Keratinocyte (primary cell): Measurements from ENCODE around the gene PRKAR2B. TPM values are rescaled to one million over a fixed set of nuclear protein-coding genes. Genes with fewer than 3 reads are reported as not detected.

Experiments used
- DNase-seq: peaks from one replicate; pipeline ENCODE4 v3.0.0-alpha.2; 2011; ENCODE audit warnings: low read depth, missing footprints, low spot score
- FAIRE-seq: peaks from 2 replicates; lab custom pipeline; 2011; peaks lifted over from hg19 to GRCh38; lab: Jason Lieb, UNC
- H2AFZ ChIP-seq: 2 replicates; pipeline ENCODE4 v1.6.0; 2012; ENCODE audit warnings: low read length, control low read depth, inconsistent platforms; ENCODE audit not compliant: control insufficient read depth
- H3K27ac ChIP-seq: 2 replicates; pipeline ENCODE4 v1.5.1; 2011; ENCODE audit warnings: low read length; ENCODE audit not compliant: control insufficient read depth, insufficient read depth
- H3K27me3 ChIP-seq: 3 replicates; pipeline ENCODE4 v1.6.0; 2011; ENCODE audit warnings: low read length; ENCODE audit not compliant: control insufficient read depth, insufficient read depth; ENCODE audit errors: extremely low read depth
- H3K36me3 ChIP-seq, 2 experiments: 2 replicates in 1 of 2; 3 replicates in 1 of 2; pipeline ENCODE4 v1.5.1; 2011; ENCODE audit warnings: low read length in 2 of 2, mild to moderate bottlenecking in 1 of 2; ENCODE audit not compliant: control insufficient read depth in 2 of 2, insufficient read depth in 2 of 2; ENCODE audit errors: extremely low read depth in 1 of 2
- H3K4me1 ChIP-seq: 3 replicates; pipeline ENCODE4 v1.5.1; 2011; ENCODE audit warnings: low read length; ENCODE audit not compliant: control insufficient read depth, insufficient read depth; ENCODE audit errors: extremely low read depth
- H3K4me2 ChIP-seq: 3 replicates; pipeline ENCODE4 v1.6.0; 2011; ENCODE audit warnings: low read depth, low read length; ENCODE audit not compliant: control insufficient read depth, insufficient read depth; ENCODE audit errors: extremely low read depth
- H3K4me3 ChIP-seq, 3 experiments: fragments of 200-600 bp in 1 of 3; sonication (generic) in 1 of 3; 2 replicates in 2 of 3; 3 replicates in 1 of 3; pipeline ENCODE4 v1.5.1; 2011 to 2016; ENCODE audit warnings: low read length in 3 of 3, mild to moderate bottlenecking in 3 of 3, control low read depth in 2 of 3, inconsistent platforms in 1 of 3, low read depth in 1 of 3, mixed read lengths in 1 of 3, mixed run types in 1 of 3, moderate library complexity in 1 of 3; ENCODE audit not compliant: control insufficient read depth in 2 of 3, insufficient read depth in 2 of 3; ENCODE audit errors: extremely low read depth in 1 of 3
- H3K79me2 ChIP-seq: 2 replicates; pipeline ENCODE4 v1.6.0; 2012; ENCODE audit warnings: low read length; ENCODE audit not compliant: control insufficient read depth, insufficient read depth
- H3K9ac ChIP-seq: 3 replicates; pipeline ENCODE4 v1.6.0; 2011; ENCODE audit warnings: low read length; ENCODE audit not compliant: control insufficient read depth, insufficient read depth; ENCODE audit errors: extremely low read depth
- H3K9me1 ChIP-seq: 3 replicates; pipeline ENCODE4 v1.6.0; 2011; ENCODE audit warnings: low read length; ENCODE audit not compliant: control insufficient read depth, insufficient read depth; ENCODE audit errors: extremely low read depth
- H3K9me3 ChIP-seq: 2 replicates; pipeline ENCODE4 v1.5.1; 2012; ENCODE audit warnings: low read depth, low read length; ENCODE audit not compliant: control insufficient read depth
- H4K20me1 ChIP-seq: 3 replicates; pipeline ENCODE4 v1.6.0; 2011; ENCODE audit warnings: low read length; ENCODE audit not compliant: control insufficient read depth, insufficient read depth; ENCODE audit errors: extremely low read depth
- EZH2 ChIP-seq: IDR thresholded peaks from one replicate; pipeline ENCODE4 v1.6.1; 2012; ENCODE audit warnings: inconsistent platforms, mild to moderate bottlenecking, low read length, moderate library complexity
- dilution Hi-C: fragments of 300-500 bp; cut with MboI; formaldehyde crosslinking; loops from one replicate; pipeline ENCODE4 v1.7.0; 2020; ENCODE audit warnings: low sequenced_read_pairs; ENCODE audit not compliant: extremely low pct_ligation_motif_present
- polyA plus RNA-seq, 5 experiments: library from polyadenylated mRNA; depleted of rRNA in 3 of 5; stranded (reverse) in 3 of 5; stranded (forward) in 1 of 5; unstranded in 1 of 5; fragments of >200 nt; gene quantifications; 1 replicate in 1 of 5; 2 replicates in 3 of 5; 3 replicates in 1 of 5; pipeline versions ENCODE4 v1.2.1 to v1.2.3, GENCODE V29; 2011 to 2012; ENCODE audit warnings: missing spikeins in 2 of 5, low read depth in 1 of 5, low replicate concordance in 1 of 5
- TF ChIP-seq, protein P1 (sequence below), 3 experiments: IDR thresholded peaks in 1 of 3; conservative IDR thresholded peaks in 1 of 3; optimal IDR thresholded peaks in 1 of 3; 2 replicates in 2 of 3; 3 replicates in 1 of 3; pipeline versions ENCODE3 to v1.5.1; 2011; ENCODE audit warnings: low read length in 3 of 3, mild to moderate bottlenecking in 3 of 3, moderate library complexity in 2 of 3, control low read depth in 1 of 3, inconsistent platforms in 1 of 3; ENCODE audit not compliant: insufficient read depth in 2 of 3; ENCODE audit errors: extremely low read depth in 1 of 3

PRKAR2B gene
- polyA plus RNA-seq, 1 donor (not counting 4 experiments of a cell fraction or from before 2014, with no cell fraction given) = 0.01 TPM

DNA sequence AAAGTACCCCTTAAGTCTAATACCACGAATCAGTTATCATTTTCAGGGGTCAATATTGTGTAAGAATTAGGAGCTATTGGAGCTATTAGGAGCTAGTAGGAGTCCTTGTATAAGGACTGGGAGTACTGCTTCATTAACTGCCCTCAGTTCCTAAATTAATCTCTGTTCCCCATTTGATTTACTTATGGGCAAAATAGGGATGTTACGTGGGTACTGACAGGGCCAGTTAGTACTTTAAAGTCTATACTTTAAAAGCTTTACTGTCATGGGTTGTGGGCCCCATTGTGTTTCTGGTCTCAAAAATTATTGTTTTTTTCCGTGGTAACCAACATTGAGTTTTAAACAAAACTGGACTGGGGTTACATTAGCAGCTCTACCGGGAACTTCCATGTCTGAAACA, 60.3 kb downstream of the PRKAR2B start:
- TF ChIP-seq, protein P1, sequence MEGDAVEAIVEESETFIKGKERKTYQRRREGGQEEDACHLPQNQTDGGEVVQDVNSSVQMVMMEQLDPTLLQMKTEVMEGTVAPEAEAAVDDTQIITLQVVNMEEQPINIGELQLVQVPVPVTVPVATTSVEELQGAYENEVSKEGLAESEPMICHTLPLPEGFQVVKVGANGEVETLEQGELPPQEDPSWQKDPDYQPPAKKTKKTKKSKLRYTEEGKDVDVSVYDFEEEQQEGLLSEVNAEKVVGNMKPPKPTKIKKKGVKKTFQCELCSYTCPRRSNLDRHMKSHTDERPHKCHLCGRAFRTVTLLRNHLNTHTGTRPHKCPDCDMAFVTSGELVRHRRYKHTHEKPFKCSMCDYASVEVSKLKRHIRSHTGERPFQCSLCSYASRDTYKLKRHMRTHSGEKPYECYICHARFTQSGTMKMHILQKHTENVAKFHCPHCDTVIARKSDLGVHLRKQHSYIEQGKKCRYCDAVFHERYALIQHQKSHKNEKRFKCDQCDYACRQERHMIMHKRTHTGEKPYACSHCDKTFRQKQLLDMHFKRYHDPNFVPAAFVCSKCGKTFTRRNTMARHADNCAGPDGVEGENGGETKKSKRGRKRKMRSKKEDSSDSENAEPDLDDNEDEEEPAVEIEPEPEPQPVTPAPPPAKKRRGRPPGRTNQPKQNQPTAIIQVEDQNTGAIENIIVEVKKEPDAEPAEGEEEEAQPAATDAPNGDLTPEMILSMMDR (optimal IDR thresholded peaks at IDR 0.05 in 1 of 3, IDR thresholded peaks at IDR 0.05 in 1 of 3, conservative IDR thresholded peaks at IDR 0.05 in 1 of 3; ENCODE audit: extremely low read depth in 1 of 3, insufficient read depth in 2 of 3, low read length in 3 of 3) = no peak
- no peak for TF ChIP-seq EZH2
- FAIRE-seq = no peak
- no peaks in the 10 kb centered on the region for H3K9me1 ChIP-seq
- H3K79me2 ChIP-seq = no peaks in the 10 kb centered on the region
- H2AFZ ChIP-seq = no peak overlapping the region
- H3K9me3 ChIP-seq = no peaks in the 10 kb centered on the region
- dilution Hi-C loops = no loop called here
- no peak overlapping the region for H3K4me2 ChIP-seq
- H3K36me3 ChIP-seq = no peaks in the 10 kb centered on the region
- no peak overlapping the region for H3K27ac ChIP-seq
- no peak for DNase-seq
- no peaks in the 10 kb centered on the region for H3K4me1 ChIP-seq
- H4K20me1 ChIP-seq = no peaks in the 10 kb centered on the region
- H3K27me3 ChIP-seq = no peaks in the 10 kb centered on the region
- H3K4me3 ChIP-seq = no peak overlapping the region
- no peak overlapping the region for H3K9ac ChIP-seq

DNA sequence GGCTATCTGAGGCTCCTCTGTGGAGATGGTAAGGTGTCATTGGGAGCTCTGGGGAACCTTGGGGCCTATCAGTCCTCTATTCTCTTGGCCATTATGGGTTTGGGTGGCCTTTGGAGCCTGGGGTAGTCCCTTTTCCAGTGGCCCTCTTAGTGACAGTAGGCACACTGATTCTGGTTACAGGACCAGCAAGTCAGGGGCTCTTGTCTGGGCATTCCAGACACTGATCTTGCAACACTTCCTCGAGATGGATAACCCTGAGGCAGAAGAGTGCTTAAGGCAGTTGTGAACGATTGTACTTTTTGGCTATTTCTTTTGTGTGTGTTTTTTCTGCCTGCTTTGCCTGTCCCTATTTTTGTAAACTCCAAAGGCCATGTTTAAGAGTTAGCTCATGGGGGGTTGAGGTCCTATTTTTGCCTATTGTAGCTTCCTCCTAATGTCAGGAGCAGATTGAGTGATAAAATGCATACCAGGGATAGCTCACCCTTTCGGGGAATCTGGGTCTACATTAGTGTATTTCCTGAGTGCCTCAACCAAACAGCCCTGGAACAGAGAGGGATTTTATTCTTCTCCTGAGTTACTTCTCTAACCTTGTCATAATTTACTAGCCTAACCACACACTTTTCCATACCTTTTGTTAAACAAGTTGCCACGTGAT, 61.2 kb downstream of the PRKAR2B start:
- Histone ChIP-seq H3K4me2 (no peak overlapping the region), H2AFZ (no peak overlapping the region), H3K79me2 (no peaks in the 10 kb centered on the region), H3K4me1 (no peaks in the 10 kb centered on the region), H3K27ac (no peak overlapping the region), H3K4me3 (no peak overlapping the region), H3K9me3 (no peaks in the 10 kb centered on the region), H3K36me3 (no peaks in the 10 kb centered on the region), H3K27me3 (no peaks in the 10 kb centered on the region), H4K20me1 (no peaks in the 10 kb centered on the region), H3K9ac (no peak overlapping the region), H3K9me1 (no peaks in the 10 kb centered on the region)
- DNase-seq (no peak), FAIRE-seq (no peak)
- TF ChIP-seq, protein P1 (optimal IDR thresholded peaks at IDR 0.05 in 1 of 3, IDR thresholded peaks at IDR 0.05 in 1 of 3, conservative IDR thresholded peaks at IDR 0.05 in 1 of 3; ENCODE audit: extremely low read depth in 1 of 3, insufficient read depth in 2 of 3, low read length in 3 of 3) = no peak
- TF ChIP-seq EZH2 = no peak
- dilution Hi-C loops = no loop called here
